H9 (cell line): ENCODE data around the gene NCAPH2. TPM values are rescaled to one million over a fixed set of nuclear protein-coding genes. Genes with fewer than 3 reads are reported as not detected.

Source experiments
- DNase-seq: peaks from one replicate; pipeline ENCODE4 v3.0.0-alpha.2; 2017
- H2AFZ ChIP-seq: one replicate; pipeline ENCODE4 v1.6.1; 2013; ENCODE audit warnings: mild to moderate bottlenecking, low read length, control low read depth, moderate library complexity
- H2AK5ac ChIP-seq: 2 replicates; pipeline ENCODE4 v1.6.1; 2013; ENCODE audit warnings: low read length, control low read depth, mixed read lengths; ENCODE audit not compliant: insufficient read length
- H2BK120ac ChIP-seq: one replicate; pipeline ENCODE4 v1.6.1; 2013; ENCODE audit warnings: low read depth, mild to moderate bottlenecking, low read length, control low read depth, inconsistent platforms; ENCODE audit not compliant: poor library complexity, severe bottlenecking
- H2BK12ac ChIP-seq: 2 replicates; pipeline ENCODE4 v1.6.1; 2013; ENCODE audit warnings: low read length, control low read depth, mixed read lengths, low read depth; ENCODE audit not compliant: insufficient read length
- H2BK15ac ChIP-seq: 2 replicates; pipeline ENCODE4 v1.6.1; 2013; ENCODE audit warnings: low read depth, low read length, control low read depth
- H2BK20ac ChIP-seq: one replicate; pipeline ENCODE4 v1.6.1; 2013; ENCODE audit warnings: low read depth, mild to moderate bottlenecking, low read length, control low read depth, inconsistent platforms; ENCODE audit not compliant: poor library complexity, severe bottlenecking
- H2BK5ac ChIP-seq: 2 replicates; pipeline ENCODE4 v1.6.1; 2013; ENCODE audit warnings: low read length, control low read depth, mixed read lengths; ENCODE audit not compliant: insufficient read length
- H3K14ac ChIP-seq: 2 replicates; pipeline ENCODE4 v1.6.1; 2013; ENCODE audit warnings: low read length, control low read depth; ENCODE audit not compliant: insufficient read depth
- H3K18ac ChIP-seq: 2 replicates; pipeline ENCODE4 v1.6.1; 2013; ENCODE audit warnings: low read depth, mild to moderate bottlenecking, mixed read lengths, low read length, control low read depth; ENCODE audit not compliant: insufficient read length
- H3K23ac ChIP-seq: 2 replicates; pipeline ENCODE4 v1.6.1; 2013; ENCODE audit warnings: low read length, control low read depth, mixed read lengths, low read depth; ENCODE audit not compliant: insufficient read length
- H3K23me2 ChIP-seq: 2 replicates; pipeline ENCODE4 v1.6.1; 2013; ENCODE audit warnings: low read depth, mild to moderate bottlenecking, mixed read lengths, low read length, control low read depth; ENCODE audit not compliant: insufficient read length, poor library complexity, severe bottlenecking
- H3K27ac ChIP-seq: 2 replicates; pipeline ENCODE4 v1.5.1; 2013; ENCODE audit warnings: low read length, control low read depth, mixed read lengths, low read depth; ENCODE audit not compliant: insufficient read length
- H3K27me3 ChIP-seq: 2 replicates; pipeline ENCODE4 v1.6.1; 2013; ENCODE audit warnings: low read length, control low read depth, inconsistent platforms; ENCODE audit not compliant: insufficient read depth
- H3K4ac ChIP-seq: 2 replicates; pipeline ENCODE4 v1.6.1; 2013; ENCODE audit warnings: low read depth, mild to moderate bottlenecking, control low read depth, inconsistent platforms, low read length, moderate library complexity
- H3K4me1 ChIP-seq: 2 replicates; pipeline ENCODE4 v1.6.1; 2013; ENCODE audit warnings: low read length, control low read depth, inconsistent platforms; ENCODE audit not compliant: insufficient read depth
- H3K4me2 ChIP-seq: 2 replicates; pipeline ENCODE4 v1.6.1; 2013; ENCODE audit warnings: low read length, control low read depth, mixed read lengths; ENCODE audit not compliant: insufficient read length, insufficient read depth
- H3K56ac ChIP-seq: 2 replicates; pipeline ENCODE4 v1.6.1; 2013; ENCODE audit warnings: low read depth, mild to moderate bottlenecking, mixed read lengths, low read length, control low read depth; ENCODE audit not compliant: insufficient read length
- H3K79me1 ChIP-seq: 2 replicates; pipeline ENCODE4 v1.6.1; 2013; ENCODE audit warnings: low read depth, mild to moderate bottlenecking, moderate library complexity, low read length, control low read depth, inconsistent platforms; ENCODE audit not compliant: insufficient read depth, poor library complexity, severe bottlenecking
- H3K79me2 ChIP-seq: 2 replicates; pipeline ENCODE4 v1.6.1; 2013; ENCODE audit warnings: low read length, control low read depth, inconsistent platforms; ENCODE audit not compliant: insufficient read depth
- H3K9ac ChIP-seq: 2 replicates; pipeline ENCODE4 v1.6.1; 2013; ENCODE audit warnings: low read length, control low read depth, mixed read lengths; ENCODE audit not compliant: insufficient read length; ENCODE audit errors: extremely low read depth
- H3K9me3 ChIP-seq: one replicate; pipeline ENCODE4 v1.6.1; 2013; ENCODE audit warnings: low read depth, low read length, inconsistent platforms; ENCODE audit not compliant: control insufficient read depth
- H3T11ph ChIP-seq: one replicate; pipeline ENCODE4 v1.6.1; 2013; ENCODE audit warnings: mild to moderate bottlenecking, low read length, control low read depth, inconsistent platforms
- H4K20me1 ChIP-seq: one replicate; pipeline ENCODE4 v1.6.1; 2013; ENCODE audit not compliant: control insufficient read depth, insufficient read length, insufficient read depth
- H4K5ac ChIP-seq: 2 replicates; pipeline ENCODE4 v1.6.1; 2013; ENCODE audit warnings: low read depth, mild to moderate bottlenecking, mixed read lengths, low read length, control low read depth; ENCODE audit not compliant: insufficient read length
- H4K8ac ChIP-seq: replicated peaks from 2 replicates; pipeline ENCODE4 v1.6.1; 2013; ENCODE audit warnings: low read length, control low read depth, mixed read lengths, low read depth; ENCODE audit not compliant: insufficient read length
- H4K91ac ChIP-seq: 2 replicates; pipeline ENCODE4 v1.6.1; 2013; ENCODE audit warnings: low read depth, mild to moderate bottlenecking, moderate library complexity, mixed read lengths, low read length, control low read depth; ENCODE audit not compliant: insufficient read length
- H3K27ac Mint-ChIP-seq, 3 experiments: 2 replicates in 2 of 3; 3 replicates in 1 of 3; pipeline ENCODE4 v1.8.0; 2020 to 2021; ENCODE audit warnings: mixed read lengths in 3 of 3, mild to moderate bottlenecking in 1 of 3, moderate library complexity in 1 of 3
- H3K27me3 Mint-ChIP-seq: 2 replicates; pipeline ENCODE4 v1.8.0; 2021; ENCODE audit warnings: low read depth, mild to moderate bottlenecking, moderate library complexity, mixed read lengths
- H3K36me3 Mint-ChIP-seq, 3 experiments: 2 replicates in 2 of 3; 3 replicates in 1 of 3; pipeline ENCODE4 v1.8.0; 2020 to 2021; ENCODE audit warnings: low read depth in 3 of 3, mixed read lengths in 3 of 3; ENCODE audit not compliant: insufficient read depth in 1 of 3
- H3K4me1 Mint-ChIP-seq, 2 experiments: 2 replicates each; pipeline ENCODE4 v1.8.0; 2020; ENCODE audit warnings: mixed read lengths in 2 of 2
- H3K4me3 Mint-ChIP-seq, 2 experiments: 2 replicates in 1 of 2; 3 replicates in 1 of 2; pipeline ENCODE4 v1.8.0; 2020 to 2021; ENCODE audit warnings: mild to moderate bottlenecking in 2 of 2, mixed read lengths in 2 of 2, moderate library complexity in 1 of 2
- H3K9me3 Mint-ChIP-seq, 2 experiments: 2 replicates in 1 of 2; 3 replicates in 1 of 2; pipeline ENCODE4 v1.8.0; 2020; ENCODE audit warnings: mild to moderate bottlenecking in 2 of 2, mixed read lengths in 2 of 2, moderate library complexity in 1 of 2
- CTCF ChIP-seq: fragments of 200-600 bp; sonication (generic); conservative IDR thresholded peaks from 3 replicates; pipeline ENCODE4 v1.8.0; 2021; ENCODE audit warnings: antibody characterized with exemption, mild to moderate bottlenecking
- WGBS: extraction: QIAGEN DNeasy Blood & Tissue Kit; methylation state at CpG from one replicate; pipeline ENCODE4 v1.1.7; 2013; ENCODE audit warnings: missing lambda C conversion rate, low lambda C conversion rate, mixed read lengths; ENCODE audit not compliant: insufficient read length; ENCODE audit errors: extremely low coverage; 5-methylcytosine and 5-hydroxymethylcytosine counted together
- total RNA-seq: library from RNA; stranded (reverse); gene quantifications from 2 replicates; pipeline ENCODE4 v1.2.1, GENCODE V29; 2021

The NCAPH2 gene
- total RNA-seq, 1 experiment from 2014 or later, result 76.2 TPM

DNA sequence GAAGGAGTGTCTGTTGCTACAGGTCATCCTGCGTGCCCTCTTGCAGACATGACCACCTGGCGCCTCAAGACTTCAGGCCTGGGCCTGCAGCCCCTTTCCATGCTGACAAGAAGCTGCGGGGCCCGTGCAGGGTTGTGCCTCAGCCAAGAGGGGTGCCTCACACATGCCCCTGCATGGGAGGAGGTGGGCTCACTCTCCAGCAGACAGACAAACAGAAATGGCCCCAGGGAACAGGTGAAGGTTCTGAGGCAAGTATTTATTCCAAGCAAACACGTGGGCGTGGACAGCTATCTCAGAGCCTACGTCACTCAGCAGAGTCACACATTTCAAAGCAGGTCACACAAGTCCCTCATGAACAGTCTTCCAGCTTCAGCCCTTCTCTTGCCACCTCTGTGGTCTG, 60.6 kb downstream of the NCAPH2 start:
- H3K9me3 ChIP-seq, result no peaks in the 10 kb centered on the region
- no peak overlapping the region for H3T11ph ChIP-seq
- no peak overlapping the region for H4K91ac ChIP-seq
- H2AFZ ChIP-seq, result no peak overlapping the region
- no peak overlapping the region for H3K23ac ChIP-seq
- no peak overlapping the region for H2BK120ac ChIP-seq
- H3K56ac ChIP-seq, result no peak overlapping the region
- no peak overlapping the region for H3K4me2 ChIP-seq
- H3K14ac ChIP-seq, result no peak overlapping the region
- no peak overlapping the region for H2BK12ac ChIP-seq
- no peaks in the 10 kb centered on the region for H3K23me2 ChIP-seq
- WGBS, result no CpG with 5 or more reads among the region's 7 CpGs
- H3K4me1 ChIP-seq, result no peaks in the 10 kb centered on the region
- DNase-seq, result no peak
- H3K27ac ChIP-seq, result no peak overlapping the region
- H2BK5ac ChIP-seq, result no peak overlapping the region
- no peak overlapping the region for H3K4me3 Mint-ChIP-seq
- no peak overlapping the region for H2BK20ac ChIP-seq
- H3K79me2 ChIP-seq, result no peaks in the 10 kb centered on the region
- no peaks in the 10 kb centered on the region for H3K79me1 ChIP-seq
- H3K27ac Mint-ChIP-seq, result no peak overlapping the region
- H3K9me3 Mint-ChIP-seq, result no peaks in the 10 kb centered on the region
- no peaks in the 10 kb centered on the region for H4K20me1 ChIP-seq
- H3K27me3 Mint-ChIP-seq, result peaks cover 9% of the 10 kb centered on the region
- H2AK5ac ChIP-seq, result no peak overlapping the region
- H4K8ac ChIP-seq, result no peak overlapping the region
- no peak overlapping the region for H2BK15ac ChIP-seq
- no peak overlapping the region for H3K9ac ChIP-seq
- no peak overlapping the region for H4K5ac ChIP-seq
- peaks cover under 1% of the 10 kb centered on the region in 2 experiments; a peak in 2 of 4 replicates for H3K4me1 Mint-ChIP-seq
- no peak overlapping the region for H3K18ac ChIP-seq
- no peak overlapping the region for H3K4ac ChIP-seq
- peaks cover 13 to 58% (median 50%) of the 10 kb centered on the region in 3 experiments; a peak in 6 of 7 replicates for H3K36me3 Mint-ChIP-seq
- H3K27me3 ChIP-seq, result no peaks in the 10 kb centered on the region
- TF ChIP-seq CTCF, result no peak
